GM12891 (cell line): ENCODE results near the gene TAOK2.

ENCODE experiments used
- POLR2A ChIP-seq: IDR thresholded peaks from 2 replicates; pipeline ENCODE4 v1.6.1; 2011; ENCODE audit warnings: low read depth, low read length, control low read depth
- POLR2AphosphoS5 ChIP-seq: IDR thresholded peaks from 2 replicates; pipeline ENCODE4 v1.6.1; 2011; ENCODE audit warnings: low read depth, low read length, control low read depth
- POU2F2 ChIP-seq: IDR thresholded peaks from 2 replicates; pipeline ENCODE4 v1.6.1; 2011; ENCODE audit warnings: low read depth, mild to moderate bottlenecking, control low read depth, low read length, moderate library complexity

GRCh38 chr16:29975811-29976511 lies 2.3 kb downstream of the TAOK2 start:
- TF ChIP-seq POLR2AphosphoS5 (no peak), POLR2A (no peak), POU2F2 (no peak)
